RWPE2 (cell line): ENCODE measurements around the gene EDDM13.

Source experiments
- ATAC-seq: fragments of 200-7000 bp; cut with Tn5 transposase; 3 replicates; pipeline ENCODE4 v1.9.1; 2021; ENCODE audit warnings: low read depth
- DNase-seq: peaks from one replicate; pipeline ENCODE4 v3.0.0-alpha.2; 2020; ENCODE audit warnings: low spot score
- H3K27ac ChIP-seq: fragments of 450-650 bp; 2 replicates; pipeline ENCODE4 v1.5.1; 2017; ENCODE audit warnings: mild to moderate bottlenecking; ENCODE audit not compliant: poor library complexity, severe bottlenecking
- H3K27me3 ChIP-seq: fragments of 250-450 bp; sonication (Bioruptor Pico); 2 replicates; pipeline ENCODE4 v1.5.1; 2021; ENCODE audit warnings: mild to moderate bottlenecking, moderate library complexity; ENCODE audit not compliant: insufficient read depth, poor library complexity, severe bottlenecking
- H3K36me3 ChIP-seq: fragments of 250-450 bp; sonication (Bioruptor Pico); 2 replicates; pipeline ENCODE4 v1.5.1; 2020; ENCODE audit warnings: low read depth, mild to moderate bottlenecking, moderate library complexity
- H3K4me1 ChIP-seq: fragments of 250-450 bp; sonication (Bioruptor Pico); 2 replicates; pipeline ENCODE4 v1.5.1; 2021; ENCODE audit warnings: mild to moderate bottlenecking, moderate library complexity; ENCODE audit not compliant: insufficient read depth, poor library complexity, severe bottlenecking
- H3K4me3 ChIP-seq: fragments of 250-450 bp; sonication (Bioruptor Pico); 2 replicates; pipeline ENCODE4 v1.5.1; 2021; ENCODE audit warnings: mild to moderate bottlenecking, moderate library complexity; ENCODE audit not compliant: severe bottlenecking
- H3K9me3 ChIP-seq: fragments of 250-450 bp; sonication (Bioruptor Pico); 2 replicates; pipeline ENCODE4 v1.5.1; 2021; ENCODE audit warnings: mild to moderate bottlenecking, moderate library complexity; ENCODE audit not compliant: severe bottlenecking
- TF ChIP-seq, protein P1 (sequence below): fragments of 450-650 bp; IDR thresholded peaks from one replicate; pipeline ENCODE4 v1.5.1; 2017; ENCODE audit warnings: mild to moderate bottlenecking, moderate library complexity; ENCODE audit not compliant: poor library complexity, severe bottlenecking

Gene EDDM13

GRCh38 chr19:56273563-56274117 lies 1.1 kb downstream of the EDDM13 start:
- Histone ChIP-seq H3K4me1 (peaks cover 3% of the 10 kb centered on the region), H3K9me3 (no peaks in the 10 kb centered on the region), H3K4me3 (no peak overlapping the region), H3K36me3 (no peaks in the 10 kb centered on the region), H3K27ac (peak overlapping the region; percentile 64), H3K27me3 (no peaks in the 10 kb centered on the region)
- TF ChIP-seq, protein P1, sequence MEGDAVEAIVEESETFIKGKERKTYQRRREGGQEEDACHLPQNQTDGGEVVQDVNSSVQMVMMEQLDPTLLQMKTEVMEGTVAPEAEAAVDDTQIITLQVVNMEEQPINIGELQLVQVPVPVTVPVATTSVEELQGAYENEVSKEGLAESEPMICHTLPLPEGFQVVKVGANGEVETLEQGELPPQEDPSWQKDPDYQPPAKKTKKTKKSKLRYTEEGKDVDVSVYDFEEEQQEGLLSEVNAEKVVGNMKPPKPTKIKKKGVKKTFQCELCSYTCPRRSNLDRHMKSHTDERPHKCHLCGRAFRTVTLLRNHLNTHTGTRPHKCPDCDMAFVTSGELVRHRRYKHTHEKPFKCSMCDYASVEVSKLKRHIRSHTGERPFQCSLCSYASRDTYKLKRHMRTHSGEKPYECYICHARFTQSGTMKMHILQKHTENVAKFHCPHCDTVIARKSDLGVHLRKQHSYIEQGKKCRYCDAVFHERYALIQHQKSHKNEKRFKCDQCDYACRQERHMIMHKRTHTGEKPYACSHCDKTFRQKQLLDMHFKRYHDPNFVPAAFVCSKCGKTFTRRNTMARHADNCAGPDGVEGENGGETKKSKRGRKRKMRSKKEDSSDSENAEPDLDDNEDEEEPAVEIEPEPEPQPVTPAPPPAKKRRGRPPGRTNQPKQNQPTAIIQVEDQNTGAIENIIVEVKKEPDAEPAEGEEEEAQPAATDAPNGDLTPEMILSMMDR, result no peak
- ATAC-seq (peak; percentile 78), DNase-seq (no peak)

DNA sequence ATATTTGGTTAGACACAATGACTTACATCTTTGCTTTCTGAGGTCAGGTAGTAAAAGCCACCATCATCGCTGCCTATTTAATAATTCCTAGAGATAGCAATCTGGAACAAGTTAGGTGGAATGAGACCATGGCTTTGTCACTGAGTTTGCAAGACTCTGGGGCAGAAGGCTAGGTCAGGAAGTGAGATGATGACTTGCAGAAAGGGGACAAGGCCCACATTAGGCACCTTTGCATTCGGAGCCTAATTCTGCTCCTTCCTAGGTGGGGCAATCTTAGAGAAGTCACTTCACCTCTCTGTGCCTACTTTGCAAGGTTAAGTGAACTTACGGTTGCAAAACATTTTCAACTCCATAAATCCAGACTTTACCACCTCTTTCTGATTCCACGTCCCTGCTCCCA lies 10.3 kb downstream of the EDDM13 start:
- no peaks in the 10 kb centered on the region for H3K4me1 ChIP-seq
- H3K36me3 ChIP-seq, result no peaks in the 10 kb centered on the region
- DNase-seq (no peak), ATAC-seq (no peak)
- H3K4me3 ChIP-seq, result no peak overlapping the region
- H3K27me3 ChIP-seq, result no peaks in the 10 kb centered on the region
- H3K27ac ChIP-seq, result no peak overlapping the region
- no peaks in the 10 kb centered on the region for H3K9me3 ChIP-seq
- TF ChIP-seq, protein P1, result no peak

DNA sequence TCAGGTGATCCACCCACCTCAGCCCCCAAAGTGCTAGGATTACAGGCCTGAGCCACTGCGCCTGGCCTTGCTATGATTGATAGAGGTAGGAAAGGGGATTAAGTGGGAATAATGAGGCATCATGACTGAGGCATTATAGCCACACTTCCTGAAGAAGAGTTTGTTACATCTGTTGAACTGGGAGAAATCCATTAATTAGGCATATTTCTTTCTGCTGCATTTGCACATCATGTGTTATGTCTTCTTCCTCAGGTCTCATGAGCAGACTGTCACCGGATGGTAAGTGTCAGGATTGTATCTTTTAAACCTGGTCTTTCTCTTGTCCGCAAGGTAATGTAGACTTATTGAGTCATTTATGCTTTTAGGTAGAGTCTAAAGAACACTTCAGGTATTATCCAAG lies 12.2 kb downstream of the EDDM13 start:
- TF ChIP-seq, protein P1, result no peak

GRCh38 chr19:56290104-56290503 lies 17.6 kb downstream of the EDDM13 start:
- Histone ChIP-seq H3K27ac (no peak overlapping the region), H3K4me3 (no peak overlapping the region), H3K4me1 (peaks cover 9% of the 10 kb centered on the region), H3K27me3 (no peaks in the 10 kb centered on the region), H3K9me3 (no peaks in the 10 kb centered on the region), H3K36me3 (no peaks in the 10 kb centered on the region)
- TF ChIP-seq, protein P1, result no peak
- ATAC-seq (no peak), DNase-seq (no peak)

More for the DNA sequence above, 12.2 kb downstream of the EDDM13 start:
- ATAC-seq, result no peak
- H3K9me3 ChIP-seq, result no peaks in the 10 kb centered on the region
- H3K27me3 ChIP-seq, result no peaks in the 10 kb centered on the region
- no peak overlapping the region for H3K27ac ChIP-seq
- no peaks in the 10 kb centered on the region for H3K36me3 ChIP-seq
- no peak for DNase-seq
- H3K4me1 ChIP-seq, result no peaks in the 10 kb centered on the region
- H3K4me3 ChIP-seq, result no peak overlapping the region

DNA sequence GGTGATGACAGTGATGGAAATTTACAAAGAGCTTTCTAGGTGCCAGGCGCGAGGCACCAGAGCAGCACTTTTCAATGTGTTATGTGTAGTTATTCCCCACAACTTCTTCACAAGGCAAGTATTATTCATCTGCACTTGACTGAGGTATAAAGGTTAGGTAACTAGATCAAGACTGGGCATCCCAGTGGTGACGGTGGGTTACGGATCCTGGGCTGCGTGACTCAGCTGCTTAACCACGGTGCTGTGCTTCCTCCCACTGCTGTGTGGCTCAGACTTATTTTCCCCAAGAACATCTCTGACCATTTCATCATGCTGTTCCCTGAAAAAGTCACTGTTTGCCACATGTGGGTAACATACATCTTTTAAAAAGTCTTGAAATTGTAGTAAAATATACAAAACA lies 19.3 kb downstream of the EDDM13 start:
- Histone ChIP-seq H3K36me3 (no peaks in the 10 kb centered on the region), H3K27me3 (no peaks in the 10 kb centered on the region), H3K4me3 (no peak overlapping the region), H3K27ac (no peak overlapping the region), H3K9me3 (no peaks in the 10 kb centered on the region), H3K4me1 (peaks cover 21% of the 10 kb centered on the region)
- TF ChIP-seq, protein P1, result no peak
- no peak for DNase-seq
- no peak for ATAC-seq
